ENCODE data around the gene TAS2R60. TPM values are rescaled to one million over a fixed set of nuclear protein-coding genes. Genes with fewer than 3 reads are reported as not detected.

The TAS2R60 gene
- total RNA-seq, 2 donors from 2014 or later = not detected

- Histone ChIP-seq H3K27me3 (no peaks in the 10 kb centered on the region), H3K4me3 (peak overlapping the region; percentile 62), H3K27ac (peak overlapping the region; percentile 2), H3K9me3 (no peaks in the 10 kb centered on the region), H3K36me3 (no peaks in the 10 kb centered on the region), H3K4me1 (peaks cover 12% of the 10 kb centered on the region), H3K9ac (ENCODE audit: low read depth in 2 of 2, low read length in 2 of 2) (peak overlapping the region; percentile 56 to 73)
- intact Hi-C loops (cut with DNase I) = no loop called here
- DNase-seq = no peak
- TF ChIP-seq, protein P1, sequence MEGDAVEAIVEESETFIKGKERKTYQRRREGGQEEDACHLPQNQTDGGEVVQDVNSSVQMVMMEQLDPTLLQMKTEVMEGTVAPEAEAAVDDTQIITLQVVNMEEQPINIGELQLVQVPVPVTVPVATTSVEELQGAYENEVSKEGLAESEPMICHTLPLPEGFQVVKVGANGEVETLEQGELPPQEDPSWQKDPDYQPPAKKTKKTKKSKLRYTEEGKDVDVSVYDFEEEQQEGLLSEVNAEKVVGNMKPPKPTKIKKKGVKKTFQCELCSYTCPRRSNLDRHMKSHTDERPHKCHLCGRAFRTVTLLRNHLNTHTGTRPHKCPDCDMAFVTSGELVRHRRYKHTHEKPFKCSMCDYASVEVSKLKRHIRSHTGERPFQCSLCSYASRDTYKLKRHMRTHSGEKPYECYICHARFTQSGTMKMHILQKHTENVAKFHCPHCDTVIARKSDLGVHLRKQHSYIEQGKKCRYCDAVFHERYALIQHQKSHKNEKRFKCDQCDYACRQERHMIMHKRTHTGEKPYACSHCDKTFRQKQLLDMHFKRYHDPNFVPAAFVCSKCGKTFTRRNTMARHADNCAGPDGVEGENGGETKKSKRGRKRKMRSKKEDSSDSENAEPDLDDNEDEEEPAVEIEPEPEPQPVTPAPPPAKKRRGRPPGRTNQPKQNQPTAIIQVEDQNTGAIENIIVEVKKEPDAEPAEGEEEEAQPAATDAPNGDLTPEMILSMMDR (IDR thresholded peaks at IDR 0.05) = no peak
These were observed 35.0 kb upstream of the TAS2R60 start for GRCh38 chr7:143408252-143408685.

GRCh38 chr7:143408686-143409561 lies 34.3 kb upstream of the TAS2R60 start, which contains the start of gene EPHA1:
Gene EPHA1, minus strand, starts transcription at chr7:143408856. Its CDS starts 51 bp downstream, at chr7:143408805.
- intact Hi-C loops (cut with DNase I) = no loop called here
- DNase-seq = peak; percentile 81
- no peaks in the 10 kb centered on the region for H3K36me3 ChIP-seq
- H3K27me3 ChIP-seq = no peaks in the 10 kb centered on the region
- no peaks in the 10 kb centered on the region for H3K9me3 ChIP-seq
- peaks cover 12% of the 10 kb centered on the region for H3K4me1 ChIP-seq
- H3K4me3 ChIP-seq = peak within 1 kb of the TSS; percentile 62
- H3K9ac ChIP-seq (ENCODE audit: low read depth in 2 of 2, low read length in 2 of 2) = peak within 1 kb of the TSS; percentile 56 to 73
- peak within 1 kb of the TSS; percentile 2 for H3K27ac ChIP-seq
- TF ChIP-seq, protein P1 (IDR thresholded peaks at IDR 0.05) = peak; percentile 36

GRCh38 chr7:143410521-143411004 lies 32.7 kb upstream of the TAS2R60 start:
- Histone ChIP-seq H3K9ac (ENCODE audit: low read depth in 2 of 2, low read length in 2 of 2) (no peak overlapping the region), H3K36me3 (no peaks in the 10 kb centered on the region), H3K4me3 (no peak overlapping the region), H3K27ac (no peak overlapping the region), H3K4me1 (peaks cover 12% of the 10 kb centered on the region), H3K9me3 (no peaks in the 10 kb centered on the region), H3K27me3 (no peaks in the 10 kb centered on the region)
- intact Hi-C loops (cut with DNase I) = loop anchor here (5.0 kb wide), 1 partner anchor 88 kb away; no protein-coding TSS in a partner anchor
- TF ChIP-seq, protein P1 (IDR thresholded peaks at IDR 0.05) = no peak
- DNase-seq = no peak

GRCh38 chr7:143411976-143412708 lies 31.1 kb upstream of the TAS2R60 start:
- intact Hi-C loops (cut with DNase I) = loop anchor here (5.0 kb wide), 1 partner anchor 90 kb away; no protein-coding TSS in a partner anchor
- Histone ChIP-seq H3K27ac (no peak overlapping the region), H3K4me1 (peaks cover 12% of the 10 kb centered on the region)

More at GRCh38 chr7:143411976-143412708, 31.1 kb upstream of the TAS2R60 start:
- H3K27me3 ChIP-seq = no peaks in the 10 kb centered on the region
- TF ChIP-seq, protein P1 (IDR thresholded peaks at IDR 0.05) = no peak
- H3K9me3 ChIP-seq = no peaks in the 10 kb centered on the region
- H3K4me3 ChIP-seq = no peak overlapping the region
- H3K36me3 ChIP-seq = no peaks in the 10 kb centered on the region
- H3K9ac ChIP-seq (ENCODE audit: low read depth in 2 of 2, low read length in 2 of 2) = no peak overlapping the region
- DNase-seq = no peak

Measured in colonic mucosa (tissue), 4 donors.